IMR-90 (cell line): Measurements from ENCODE around the gene MLLT10.

ENCODE experiments used
- BHLHE40 ChIP-seq: fragments of 150-350 bp; IDR thresholded peaks from 2 replicates; pipeline ENCODE4 v1.6.1; 2016; ENCODE audit warnings: mild to moderate bottlenecking, low read depth, low read length
- CEBPB ChIP-seq: IDR thresholded peaks from 2 replicates; pipeline ENCODE4 v1.6.1; 2012; ENCODE audit warnings: low read depth, low read length, improper control_type of control experiment
- CHD1 ChIP-seq: IDR thresholded peaks from 2 replicates; pipeline ENCODE4 v1.6.1; 2012; ENCODE audit warnings: low read depth, low read length, improper control_type of control experiment
- CTCF ChIP-seq: conservative IDR thresholded peaks from 2 replicates; pipeline ENCODE4 v1.5.1; 2012; ENCODE audit warnings: mild to moderate bottlenecking, low read depth, low read length, improper control_type of control experiment
- FOS ChIP-seq: fragments of 150-350 bp; IDR thresholded peaks from 2 replicates; pipeline ENCODE4 v1.6.1; 2016; ENCODE audit warnings: low read depth, low read length
- MAFK ChIP-seq: IDR thresholded peaks from 2 replicates; pipeline ENCODE4 v1.6.1; 2012; ENCODE audit warnings: low read depth, low read length, improper control_type of control experiment
- NFE2L2 ChIP-seq: fragments of 150-350 bp; IDR thresholded peaks from 2 replicates; pipeline ENCODE4 v1.6.1; 2016; ENCODE audit warnings: low read depth, mild to moderate bottlenecking, low read length
- POLR2A ChIP-seq: IDR thresholded peaks from 2 replicates; pipeline ENCODE4 v1.6.1; 2012; ENCODE audit warnings: mild to moderate bottlenecking, low read depth, low read length
- RAD21 ChIP-seq: IDR thresholded peaks from 2 replicates; pipeline ENCODE4 v1.6.1; 2012; ENCODE audit warnings: low read length, improper control_type of control experiment
- RCOR1 ChIP-seq: IDR thresholded peaks from 2 replicates; pipeline ENCODE4 v1.6.1; 2012; ENCODE audit warnings: mild to moderate bottlenecking, low read length, improper control_type of control experiment; ENCODE audit not compliant: insufficient replicate concordance
- RFX5 ChIP-seq: IDR thresholded peaks from 2 replicates; pipeline ENCODE4 v1.8.0; 2012; ENCODE audit warnings: low read depth, mild to moderate bottlenecking, low read length, moderate library complexity
- SMC3 ChIP-seq: fragments of 150-350 bp; IDR thresholded peaks from 2 replicates; pipeline ENCODE4 v1.6.1; 2016; ENCODE audit warnings: low read depth, mild to moderate bottlenecking, antibody characterized with exemption, low read length, moderate library complexity
- TF ChIP-seq, protein P1 (sequence below): fragments of 150-350 bp; IDR thresholded peaks from 2 replicates; pipeline ENCODE4 v1.6.1; 2016; ENCODE audit warnings: low read depth, mild to moderate bottlenecking, low read length, moderate library complexity, borderline replicate concordance
- TF ChIP-seq, protein P2 (sequence below): fragments of 150-350 bp; IDR thresholded peaks from 2 replicates; pipeline ENCODE4 v1.6.1; 2017; ENCODE audit warnings: mild to moderate bottlenecking, antibody characterized with exemption, low read length, low read depth

DNA sequence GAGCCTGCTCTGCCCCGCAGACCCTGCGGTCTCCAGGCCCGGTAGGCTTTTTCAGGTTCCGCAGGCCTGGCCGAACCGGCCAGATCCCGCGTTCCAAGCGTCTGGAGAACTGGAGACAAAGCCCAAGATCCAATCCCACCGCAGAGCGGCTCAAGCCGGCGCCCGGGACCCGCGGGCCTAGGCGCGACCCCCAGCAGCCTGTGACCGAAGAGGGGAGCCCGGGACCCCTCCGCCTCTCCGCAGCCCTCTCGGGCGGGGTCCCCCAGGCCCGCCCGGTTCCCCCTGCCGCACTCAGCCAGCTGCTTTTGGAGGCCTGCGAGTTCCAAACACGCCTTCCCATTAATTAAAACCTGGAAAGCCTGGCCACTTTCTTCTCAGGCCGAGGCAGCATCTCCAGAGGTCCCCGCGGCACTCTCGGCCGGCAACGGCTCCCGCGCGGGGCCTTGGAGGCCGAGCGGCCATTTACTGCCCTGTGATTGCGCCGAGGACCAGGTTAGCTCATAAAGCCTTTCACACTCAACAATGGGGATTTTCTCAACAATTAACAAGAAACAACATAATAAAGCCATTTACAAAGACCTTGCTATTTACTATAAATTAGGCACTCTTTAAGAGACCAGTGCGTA lies 25.2 kb upstream of the MLLT10 start:
- TF ChIP-seq FOS (no peak), CTCF (no peak), POLR2A (no peak), CEBPB (no peak), NFE2L2 (no peak), RCOR1 (no peak), RFX5 (no peak), BHLHE40 (no peak), SMC3 (no peak), CHD1 (no peak), MAFK (no peak), RAD21 (no peak)
- TF ChIP-seq, protein P1, sequence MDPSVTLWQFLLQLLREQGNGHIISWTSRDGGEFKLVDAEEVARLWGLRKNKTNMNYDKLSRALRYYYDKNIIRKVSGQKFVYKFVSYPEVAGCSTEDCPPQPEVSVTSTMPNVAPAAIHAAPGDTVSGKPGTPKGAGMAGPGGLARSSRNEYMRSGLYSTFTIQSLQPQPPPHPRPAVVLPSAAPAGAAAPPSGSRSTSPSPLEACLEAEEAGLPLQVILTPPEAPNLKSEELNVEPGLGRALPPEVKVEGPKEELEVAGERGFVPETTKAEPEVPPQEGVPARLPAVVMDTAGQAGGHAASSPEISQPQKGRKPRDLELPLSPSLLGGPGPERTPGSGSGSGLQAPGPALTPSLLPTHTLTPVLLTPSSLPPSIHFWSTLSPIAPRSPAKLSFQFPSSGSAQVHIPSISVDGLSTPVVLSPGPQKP: no peak
- TF ChIP-seq, protein P2, sequence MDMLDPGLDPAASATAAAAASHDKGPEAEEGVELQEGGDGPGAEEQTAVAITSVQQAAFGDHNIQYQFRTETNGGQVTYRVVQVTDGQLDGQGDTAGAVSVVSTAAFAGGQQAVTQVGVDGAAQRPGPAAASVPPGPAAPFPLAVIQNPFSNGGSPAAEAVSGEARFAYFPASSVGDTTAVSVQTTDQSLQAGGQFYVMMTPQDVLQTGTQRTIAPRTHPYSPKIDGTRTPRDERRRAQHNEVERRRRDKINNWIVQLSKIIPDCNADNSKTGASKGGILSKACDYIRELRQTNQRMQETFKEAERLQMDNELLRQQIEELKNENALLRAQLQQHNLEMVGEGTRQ: no peak
